HepG2 (cell line): ENCODE measurements around the gene CPEB2. TPM values are rescaled to one million over a fixed set of nuclear protein-coding genes. Genes with fewer than 3 reads are reported as not detected.

Experiments used
- ATAC-seq: fragments of 200-7000 bp; cut with Tn5 transposase; 3 replicates; pipeline ENCODE4 v1.9.1; 2020; ENCODE audit warnings: mild to moderate bottlenecking, moderate library complexity
- BruUV-seq: library from RNA; stranded (reverse); fragments of 400-500 nt; replicated peaks from 2 replicates; lab custom pipeline; 2021; lab: Mats Ljungman, UMichigan
- CTCF ChIA-PET: fragments of 300-600 bp; formaldehyde crosslinking; extraction: SDS; loops from one replicate; lab custom pipeline; 2021; ENCODE audit warnings: low total read pairs, inconsistent platforms, low intra/inter-chr PET ratio; lab: Yijun Ruan, JAX
- POLR2A ChIA-PET: fragments of 350-600 bp; sonication (Branson Sonifier 250); formaldehyde crosslinking; loops from one replicate; lab custom pipeline; 2020; ENCODE audit warnings: antibody characterized with exemption, inconsistent platforms; lab: Yijun Ruan, JAX
- DNase-seq: peaks from one replicate; pipeline ENCODE4 v3.0.0-alpha.2; 2015; ENCODE audit warnings: low spot score
- FAIRE-seq: peaks from 3 replicates; lab custom pipeline; 2011; peaks lifted over from hg19 to GRCh38; lab: Jason Lieb, UNC
- H2AFZ ChIP-seq: one replicate; pipeline ENCODE4 v1.6.1; 2011; ENCODE audit warnings: low read length, inconsistent platforms
- H3K27ac ChIP-seq: fragments of 300-600 bp; 3 replicates; pipeline ENCODE4 v1.8.0; 2011; ENCODE audit warnings: mixed run types, mild to moderate bottlenecking, mixed read lengths, low read length, inconsistent platforms; ENCODE audit not compliant: insufficient read depth; ENCODE audit errors: extremely low read length
- H3K27me3 ChIP-seq, 2 experiments: fragments of 200-600 bp in 1 of 2; 2 replicates in 1 of 2; 3 replicates in 1 of 2; pipeline versions ENCODE4 v1.6.0 to v1.8.0; 2011; ENCODE audit warnings: low read length in 2 of 2, mild to moderate bottlenecking in 2 of 2, moderate library complexity in 2 of 2, inconsistent platforms in 1 of 2; ENCODE audit not compliant: insufficient read depth in 2 of 2, control insufficient read depth in 1 of 2
- H3K36me3 ChIP-seq, 2 experiments: fragments of 200-600 bp in 1 of 2; replicated peaks in 1 of 2; 2 replicates in 1 of 2; 3 replicates in 1 of 2; pipeline versions ENCODE4 v1.5.1 to v1.8.0; 2011; ENCODE audit warnings: low read length in 2 of 2, inconsistent platforms in 1 of 2; ENCODE audit not compliant: insufficient read depth in 2 of 2, control insufficient read depth in 1 of 2
- H3K4me1 ChIP-seq: 2 replicates; pipeline ENCODE4 v1.5.1; 2012; ENCODE audit warnings: low read length, inconsistent platforms; ENCODE audit not compliant: insufficient read depth
- H3K4me2 ChIP-seq: 2 replicates; pipeline ENCODE4 v1.6.0; 2011; ENCODE audit warnings: low read depth, low read length, inconsistent platforms
- H3K4me3 ChIP-seq, 3 experiments: fragments of 200-600 bp in 1 of 3; sonication (generic), shearing (Covaris generic) in 1 of 3; replicated peaks in 1 of 3; 2 replicates each; pipeline ENCODE4 v1.5.1; 2011 to 2016; ENCODE audit warnings: low read length in 3 of 3, inconsistent platforms in 2 of 3, low read depth in 2 of 3, mild to moderate bottlenecking in 2 of 3, control low read depth in 1 of 3, mixed read lengths in 1 of 3; ENCODE audit not compliant: insufficient read depth in 1 of 3
- H3K79me2 ChIP-seq: one replicate; pipeline ENCODE4 v1.6.1; 2011; ENCODE audit warnings: low read length, inconsistent platforms; ENCODE audit not compliant: insufficient read depth
- H3K9ac ChIP-seq: 2 replicates; pipeline ENCODE4 v1.6.0; 2011; ENCODE audit warnings: mild to moderate bottlenecking, low read depth, low read length, inconsistent platforms; ENCODE audit not compliant: insufficient read depth
- H3K9me3 ChIP-seq: 2 replicates; pipeline ENCODE4 v1.5.1; 2012; ENCODE audit warnings: mild to moderate bottlenecking, low read length
- H4K20me1 ChIP-seq: 2 replicates; pipeline ENCODE4 v1.6.0; 2011; ENCODE audit warnings: inconsistent platforms, mild to moderate bottlenecking, low read length, moderate library complexity; ENCODE audit not compliant: insufficient read depth
- HDAC1 ChIP-seq: sonication (generic); formaldehyde crosslinking; IDR thresholded peaks from 2 replicates; pipeline ENCODE4 v1.5.1; 2020; ENCODE audit warnings: mild to moderate bottlenecking, missing genetic modification reagents
- KDM2A ChIP-seq: sonication (generic); formaldehyde crosslinking; IDR thresholded peaks from 2 replicates; pipeline ENCODE4 v1.4.0; 2020; ENCODE audit warnings: low read depth, missing genetic modification reagents, borderline replicate concordance
- SPEN ChIP-seq: sonication (generic); formaldehyde crosslinking; IDR thresholded peaks from 2 replicates; pipeline ENCODE4 v1.5.1; 2020; ENCODE audit warnings: low read depth, mild to moderate bottlenecking, missing genetic modification reagents
- TAF1 ChIP-seq: sonication (generic); formaldehyde crosslinking; IDR thresholded peaks from 2 replicates; pipeline ENCODE4 v1.4.0; 2020; ENCODE audit warnings: missing genetic modification reagents
- TAF15 ChIP-seq: fragments of 200-400 bp; formaldehyde crosslinking; IDR thresholded peaks from one replicate; pipeline ENCODE4 v1.6.1; 2018; ENCODE audit warnings: mild to moderate bottlenecking, low read depth, low read length; ENCODE audit not compliant: poor library complexity, severe bottlenecking
- ZNF232 ChIP-seq: sonication (generic); formaldehyde crosslinking; IDR thresholded peaks from 2 replicates; pipeline ENCODE4 v1.4.0; 2020; ENCODE audit warnings: missing genetic modification reagents, borderline replicate concordance
- ZNF234 ChIP-seq: sonication (generic); formaldehyde crosslinking; conservative IDR thresholded peaks from 2 replicates; pipeline ENCODE4 v1.5.1; 2020; ENCODE audit warnings: mild to moderate bottlenecking, missing genetic modification reagents
- ZNF337 ChIP-seq: sonication (generic); formaldehyde crosslinking; IDR thresholded peaks from 2 replicates; pipeline ENCODE4 v1.5.1; 2020; ENCODE audit warnings: missing genetic modification reagents, low read depth, mild to moderate bottlenecking, borderline replicate concordance
- ZNF7 ChIP-seq: IDR thresholded peaks from 2 replicates; pipeline ENCODE4 v1.6.1; 2016; ENCODE audit warnings: missing biosample characterization, missing genetic modification reagents
- ZNF83 ChIP-seq: sonication (generic); formaldehyde crosslinking; IDR thresholded peaks from 2 replicates; pipeline ENCODE4 v1.4.0; 2020; ENCODE audit warnings: missing genetic modification reagents, mild to moderate bottlenecking, borderline replicate concordance
- WGBS: methylation state at CpG from one replicate; pipeline ENCODE4 v1.1.6; 2017; ENCODE audit warnings: low lambda C conversion rate; 5-methylcytosine and 5-hydroxymethylcytosine counted together
- in situ Hi-C: cut with HindIII; loops from 2 replicates; pipeline ENCODE4 v1.10.0; 2017; ENCODE audit warnings: low pct_unique_long_range_greater_than_20kb; ENCODE audit not compliant: extremely low pct_ligation_motif_present
- intact Hi-C: fragments of 100-400 bp; cut with micrococcal nuclease; formaldehyde crosslinking; loops from one replicate; pipeline ENCODE4 v1.10.0; 2022; ENCODE audit not compliant: unreplicated experiment
- polyA plus RNA-seq, 8 experiments: library from polyadenylated mRNA; depleted of rRNA in 3 of 8; stranded (reverse) in 7 of 8; unstranded in 1 of 8; fragments of >200 nt; fragmentation: Illumina TruSeq in 4 of 8; extraction: Trizol in 4 of 8; gene quantifications; 2 replicates each; pipeline versions ENCODE4 v1.2.1 to v1.2.3, GENCODE V29; 2011 to 2016; ENCODE audit warnings: low read depth in 4 of 8, missing spikeins in 1 of 8, mixed read lengths in 1 of 8; ENCODE audit not compliant: insufficient read depth in 1 of 8
- total RNA-seq, 5 experiments: library from RNA; depleted of rRNA; stranded (reverse); fragments of >200 nt; fragmentation: Illumina TruSeq; extraction: Trizol; gene quantifications; 2 replicates each; pipeline ENCODE4 v1.2.3, GENCODE V29; 2016; ENCODE audit warnings: low read depth in 1 of 5
- TF ChIP-seq, protein P1 (sequence below): sonication (generic); formaldehyde crosslinking; IDR thresholded peaks from 2 replicates; pipeline ENCODE4 v1.4.0; 2020; ENCODE audit warnings: missing genetic modification reagents
- TF ChIP-seq, protein P2 (sequence below): sonication (generic); formaldehyde crosslinking; IDR thresholded peaks from 2 replicates; pipeline ENCODE4 v1.5.1; 2020; ENCODE audit warnings: mild to moderate bottlenecking, missing genetic modification reagents, moderate library complexity

CPEB2 gene
- total and polyA plus RNA-seq, 2 of the 13 experiments (the other 11 are each of a cell fraction or from before 2014, with no cell fraction given) = 2.0 to 2.5 TPM

DNA sequence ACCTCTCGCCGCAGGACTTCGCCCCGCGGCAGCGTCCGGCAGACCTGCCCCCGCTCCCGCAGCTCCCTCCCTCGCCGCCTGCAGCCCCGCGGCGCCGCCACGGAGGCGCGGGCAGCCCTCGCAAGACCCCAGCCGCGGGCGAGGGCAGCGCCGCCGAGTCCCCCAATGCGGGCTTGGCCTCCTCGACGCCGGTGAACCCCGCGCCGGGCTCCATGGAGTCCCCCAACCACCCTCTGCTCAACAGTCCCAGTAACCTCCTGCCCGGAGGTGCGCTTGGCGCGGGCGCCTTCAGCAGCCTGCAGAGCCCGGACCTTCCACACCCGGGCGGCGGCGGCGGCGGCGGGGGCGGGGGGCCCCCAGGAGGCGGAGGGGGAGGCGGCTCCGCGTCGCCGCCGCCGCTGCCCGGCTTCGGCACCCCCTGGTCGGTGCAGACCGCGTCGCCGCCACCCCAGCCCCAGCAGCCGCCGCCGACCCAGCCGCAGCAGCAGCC lies 1.2 kb downstream of the CPEB2 start (continued):
- TF ChIP-seq, protein P1, sequence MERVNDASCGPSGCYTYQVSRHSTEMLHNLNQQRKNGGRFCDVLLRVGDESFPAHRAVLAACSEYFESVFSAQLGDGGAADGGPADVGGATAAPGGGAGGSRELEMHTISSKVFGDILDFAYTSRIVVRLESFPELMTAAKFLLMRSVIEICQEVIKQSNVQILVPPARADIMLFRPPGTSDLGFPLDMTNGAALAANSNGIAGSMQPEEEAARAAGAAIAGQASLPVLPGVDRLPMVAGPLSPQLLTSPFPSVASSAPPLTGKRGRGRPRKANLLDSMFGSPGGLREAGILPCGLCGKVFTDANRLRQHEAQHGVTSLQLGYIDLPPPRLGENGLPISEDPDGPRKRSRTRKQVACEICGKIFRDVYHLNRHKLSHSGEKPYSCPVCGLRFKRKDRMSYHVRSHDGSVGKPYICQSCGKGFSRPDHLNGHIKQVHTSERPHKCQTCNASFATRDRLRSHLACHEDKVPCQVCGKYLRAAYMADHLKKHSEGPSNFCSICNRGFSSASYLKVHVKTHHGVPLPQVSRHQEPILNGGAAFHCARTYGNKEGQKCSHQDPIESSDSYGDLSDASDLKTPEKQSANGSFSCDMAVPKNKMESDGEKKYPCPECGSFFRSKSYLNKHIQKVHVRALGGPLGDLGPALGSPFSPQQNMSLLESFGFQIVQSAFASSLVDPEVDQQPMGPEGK = peak; percentile 35; the same call in 1 of the 2 replicates

DNA sequence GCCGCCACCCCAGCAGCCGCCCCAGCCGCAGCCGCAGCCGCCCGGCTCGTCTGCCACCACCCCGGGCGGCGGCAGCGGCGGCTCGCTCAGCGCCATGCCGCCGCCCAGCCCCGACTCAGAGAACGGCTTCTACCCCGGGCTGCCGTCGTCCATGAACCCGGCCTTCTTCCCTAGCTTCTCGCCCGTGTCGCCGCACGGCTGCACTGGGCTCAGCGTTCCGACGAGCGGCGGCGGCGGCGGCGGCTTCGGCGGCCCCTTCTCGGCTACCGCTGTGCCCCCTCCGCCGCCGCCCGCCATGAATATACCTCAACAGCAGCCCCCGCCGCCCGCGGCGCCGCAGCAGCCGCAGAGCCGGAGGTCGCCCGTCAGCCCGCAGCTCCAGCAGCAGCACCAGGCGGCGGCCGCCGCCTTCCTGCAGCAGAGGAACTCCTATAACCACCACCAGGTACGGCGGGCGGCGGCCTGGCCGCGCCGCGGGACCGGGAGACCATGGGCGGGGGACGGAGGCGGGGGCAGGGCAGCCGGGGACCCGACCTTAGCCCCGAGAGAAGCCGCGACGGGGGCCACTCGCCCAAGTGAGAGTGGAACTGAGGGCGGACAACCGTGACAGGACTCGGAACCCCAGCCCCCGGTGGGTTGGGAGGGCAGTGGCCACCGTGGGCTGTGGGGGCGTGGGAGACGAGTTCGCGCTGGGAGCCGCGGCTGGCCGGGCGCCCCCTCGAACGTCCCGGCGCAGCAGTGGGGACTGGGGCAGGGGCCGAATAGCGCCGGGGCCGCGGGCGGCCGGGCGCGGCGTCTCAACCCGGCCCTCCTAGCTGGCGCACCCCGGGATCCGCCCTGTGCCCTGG lies 1.8 kb downstream of the CPEB2 start:
- BruUV-seq = no TSS peak
- intact Hi-C loops (loop anchor here (1.0 to 10.0 kb wide), 8 partner anchors 39 to 1379 kb away; partner anchors contain the start of genes BOD1L1, FAM200B and FBXL5), in situ Hi-C loops (loop anchor here (10.0 to 25.0 kb wide), 3 partner anchors 141 to 1367 kb away; partner anchors contain the start of genes BOD1L1 and FBXL5)
- Histone ChIP-seq H3K4me3 (peak overlapping the region; percentile 81 to 97 (median 97)), H3K79me2 (peaks cover 25% of the 10 kb centered on the region), H3K4me1 (peaks cover 13% of the 10 kb centered on the region), H3K27me3 (no peaks in the 10 kb centered on the region; a peak in 2 of 5 replicates), H4K20me1 (no peaks in the 10 kb centered on the region), H3K36me3 (no peaks in the 10 kb centered on the region; a peak in 2 of 5 replicates), H3K4me2 (peak overlapping the region; percentile 69), H3K9ac (peak overlapping the region; percentile 74), H3K27ac (peak overlapping the region; percentile 87), H2AFZ (no peak overlapping the region), H3K9me3 (no peaks in the 10 kb centered on the region)
- DNase-seq = no peak
- no peak for FAIRE-seq
- ATAC-seq = peak; percentile 19
- POLR2A ChIA-PET = interaction anchor here (1.5 kb wide), 1 partner anchor 145 kb away, joined by 3 read pairs; no protein-coding TSS in a partner anchor
- 0% methylated on average over 17 of the region's 109 CpGs for WGBS
- CTCF ChIA-PET = no interaction called here
- TF ChIP-seq SPEN = no peak
- no peak for TF ChIP-seq ZNF337 (CRISPR knock-in tag)
- 0 out of 2 replicates have a peak, but pooled peaks have one; percentile 9 for TF ChIP-seq KDM2A (CRISPR knock-in tag)
- no peak for TF ChIP-seq TAF15
- TF ChIP-seq ZNF232 (CRISPR knock-in tag) = no peak
- TF ChIP-seq ZNF7 (CRISPR knock-in tag) = no peak
- TF ChIP-seq ZNF234 = no peak
- TF ChIP-seq, protein P2, sequence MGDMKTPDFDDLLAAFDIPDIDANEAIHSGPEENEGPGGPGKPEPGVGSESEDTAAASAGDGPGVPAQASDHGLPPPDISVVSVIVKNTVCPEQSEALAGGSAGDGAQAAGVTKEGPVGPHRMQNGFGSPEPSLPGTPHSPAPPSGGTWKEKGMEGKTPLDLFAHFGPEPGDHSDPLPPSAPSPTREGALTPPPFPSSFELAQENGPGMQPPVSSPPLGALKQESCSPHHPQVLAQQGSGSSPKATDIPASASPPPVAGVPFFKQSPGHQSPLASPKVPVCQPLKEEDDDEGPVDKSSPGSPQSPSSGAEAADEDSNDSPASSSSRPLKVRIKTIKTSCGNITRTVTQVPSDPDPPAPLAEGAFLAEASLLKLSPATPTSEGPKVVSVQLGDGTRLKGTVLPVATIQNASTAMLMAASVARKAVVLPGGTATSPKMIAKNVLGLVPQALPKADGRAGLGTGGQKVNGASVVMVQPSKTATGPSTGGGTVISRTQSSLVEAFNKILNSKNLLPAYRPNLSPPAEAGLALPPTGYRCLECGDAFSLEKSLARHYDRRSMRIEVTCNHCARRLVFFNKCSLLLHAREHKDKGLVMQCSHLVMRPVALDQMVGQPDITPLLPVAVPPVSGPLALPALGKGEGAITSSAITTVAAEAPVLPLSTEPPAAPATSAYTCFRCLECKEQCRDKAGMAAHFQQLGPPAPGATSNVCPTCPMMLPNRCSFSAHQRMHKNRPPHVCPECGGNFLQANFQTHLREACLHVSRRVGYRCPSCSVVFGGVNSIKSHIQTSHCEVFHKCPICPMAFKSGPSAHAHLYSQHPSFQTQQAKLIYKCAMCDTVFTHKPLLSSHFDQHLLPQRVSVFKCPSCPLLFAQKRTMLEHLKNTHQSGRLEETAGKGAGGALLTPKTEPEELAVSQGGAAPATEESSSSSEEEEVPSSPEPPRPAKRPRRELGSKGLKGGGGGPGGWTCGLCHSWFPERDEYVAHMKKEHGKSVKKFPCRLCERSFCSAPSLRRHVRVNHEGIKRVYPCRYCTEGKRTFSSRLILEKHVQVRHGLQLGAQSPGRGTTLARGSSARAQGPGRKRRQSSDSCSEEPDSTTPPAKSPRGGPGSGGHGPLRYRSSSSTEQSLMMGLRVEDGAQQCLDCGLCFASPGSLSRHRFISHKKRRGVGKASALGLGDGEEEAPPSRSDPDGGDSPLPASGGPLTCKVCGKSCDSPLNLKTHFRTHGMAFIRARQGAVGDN (CRISPR knock-in tag) = peak; percentile 37
- TF ChIP-seq TAF1 (CRISPR knock-in tag) = no peak; the same call in 1 of the 2 replicates
- no peak for TF ChIP-seq ZNF83 (CRISPR knock-in tag)
- no peak; the same call in 1 of the 2 replicates for TF ChIP-seq HDAC1 (CRISPR knock-in tag)
